AML-193 (cell line): Measurements from ENCODE around the gene RAMACL.
"Not testable (repeated sequence)": the region's sequence is repeated elsewhere in the genome, so short reads cannot be mapped to it uniquely, and the experiment has no call there.

Experiments used
- DNase-seq, 2 experiments: peaks; one replicate each; lab custom pipeline; 2025; lab: John Stamatoyannopoulos, UW

Gene RAMACL

DNA sequence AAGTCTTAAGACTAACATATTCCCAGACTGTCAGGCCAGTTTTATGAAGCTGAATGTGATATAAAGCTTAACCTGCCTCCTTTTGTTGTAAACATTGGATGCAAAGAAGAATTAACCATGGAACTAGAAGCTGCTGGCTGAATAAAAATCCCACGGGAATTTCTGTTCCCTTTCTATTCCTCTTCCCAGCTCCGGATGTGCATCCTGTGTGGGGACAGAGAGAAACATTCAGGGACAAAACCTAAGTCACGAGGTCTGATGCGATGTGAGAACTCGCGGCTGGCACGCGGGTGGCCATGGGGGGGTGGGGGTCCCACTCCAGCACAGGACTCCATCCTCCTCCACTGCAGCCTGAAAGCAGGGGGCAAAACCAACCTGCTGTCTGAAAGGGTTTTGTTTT lies 32.2 kb downstream of the RAMACL start:
- no peak for DNase-seq

DNA sequence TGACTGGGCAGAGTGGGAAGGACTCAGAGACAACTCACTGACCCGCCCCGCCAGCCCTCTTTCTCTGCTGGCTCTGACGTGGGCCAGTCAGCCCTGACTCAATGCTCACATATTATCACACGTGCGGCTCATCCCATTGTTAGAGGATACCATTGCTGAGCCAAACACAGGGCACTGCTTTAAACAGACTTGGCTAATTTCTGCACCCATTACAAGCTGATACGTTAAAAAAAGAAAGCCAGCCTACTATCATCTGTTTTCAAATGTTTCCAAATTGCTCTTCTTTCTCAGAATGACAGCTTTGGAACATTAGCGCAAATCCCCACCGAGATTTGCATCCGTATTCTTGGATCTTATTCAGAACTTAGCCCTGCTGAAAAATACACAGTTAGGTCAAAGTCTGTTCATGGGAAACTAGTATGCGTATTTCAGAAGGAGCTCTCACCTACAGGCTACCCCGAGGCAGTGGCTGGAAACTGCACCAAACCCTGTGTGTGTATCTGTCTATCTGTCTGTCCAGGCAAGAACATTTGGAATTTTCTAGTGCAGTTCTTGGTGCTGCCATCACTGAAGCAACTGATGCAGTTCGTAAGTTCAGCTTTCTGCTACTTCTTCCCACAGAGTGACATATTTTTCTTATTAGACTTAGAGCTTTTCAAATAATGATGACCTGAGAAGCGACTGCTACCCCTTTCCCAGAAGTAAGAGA lies 32.8 kb downstream of the RAMACL start:
- no peak for DNase-seq

DNA sequence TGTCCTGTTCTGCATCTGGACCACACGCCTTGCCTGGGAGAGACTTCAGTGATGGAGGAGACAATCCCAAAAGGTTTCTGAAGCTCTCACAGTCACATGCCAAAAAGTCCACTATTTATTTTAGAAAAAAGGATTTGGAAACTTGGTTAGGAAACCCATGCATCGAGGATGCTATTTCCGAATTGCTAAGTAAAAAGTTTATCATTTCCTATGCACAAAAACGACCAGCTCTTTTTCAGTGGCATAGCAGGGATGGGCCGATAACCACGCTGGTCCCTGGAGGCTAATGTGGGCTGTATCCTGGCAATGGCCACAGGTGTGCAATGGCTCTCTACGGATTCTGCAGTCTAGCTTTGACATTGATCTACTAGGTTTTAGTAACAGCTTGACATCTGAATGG lies 33.9 kb downstream of the RAMACL start:
- no peak for DNase-seq

DNA sequence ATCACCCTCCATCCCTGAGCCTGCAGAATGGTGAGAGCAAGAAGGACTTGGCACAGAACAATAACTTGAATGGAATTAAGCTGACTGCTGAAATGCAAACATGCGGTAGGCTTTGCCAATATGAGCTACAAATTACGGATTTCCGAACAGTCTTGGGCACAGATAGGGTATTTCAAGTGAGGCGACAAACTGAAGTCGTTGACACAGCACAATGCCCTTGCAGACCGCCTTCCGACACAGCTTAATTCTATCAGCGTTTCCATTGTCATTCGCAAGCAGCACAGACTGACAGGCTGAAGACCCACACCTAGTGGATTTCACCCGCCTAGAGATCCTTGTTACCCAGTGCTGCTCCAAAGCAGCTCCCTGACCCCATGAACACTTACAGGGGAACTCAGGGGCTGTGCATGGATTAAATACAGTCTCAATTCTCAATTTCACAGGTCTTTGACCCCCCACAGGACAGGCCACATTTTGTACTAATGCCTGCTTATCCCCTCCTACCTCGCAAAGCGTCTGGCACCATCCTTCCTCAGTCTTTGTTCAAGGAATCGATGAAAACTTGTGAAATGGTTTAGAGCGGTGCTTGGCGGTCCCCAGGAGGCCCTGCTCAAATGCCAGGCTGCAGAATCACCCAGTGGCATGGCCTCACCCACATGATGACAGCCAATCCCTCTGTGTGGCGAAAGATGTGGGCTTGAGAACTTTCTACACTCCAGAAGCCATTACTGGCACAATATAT lies 34.6 kb downstream of the RAMACL start:
- no peak for DNase-seq

DNA sequence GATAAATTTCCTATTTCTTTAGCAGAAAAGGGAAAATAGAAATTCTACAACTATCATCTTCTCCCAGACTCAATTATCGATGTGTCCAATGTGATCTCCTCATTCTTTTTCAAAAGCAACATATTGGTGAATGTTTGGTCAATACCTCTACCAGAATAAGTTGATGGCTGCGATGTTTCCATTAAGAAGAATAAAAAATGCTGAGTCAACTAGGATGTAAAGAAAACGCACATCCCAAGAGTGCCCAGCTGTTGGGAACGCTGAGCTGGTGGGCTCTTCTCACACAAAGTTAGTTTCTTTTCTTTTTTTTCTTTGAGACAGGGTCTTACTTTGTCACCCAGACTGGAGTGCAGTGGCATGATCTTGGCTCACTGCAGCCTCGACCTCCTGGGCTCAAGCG lies 39.8 kb downstream of the RAMACL start:
- no peak for DNase-seq

DNA sequence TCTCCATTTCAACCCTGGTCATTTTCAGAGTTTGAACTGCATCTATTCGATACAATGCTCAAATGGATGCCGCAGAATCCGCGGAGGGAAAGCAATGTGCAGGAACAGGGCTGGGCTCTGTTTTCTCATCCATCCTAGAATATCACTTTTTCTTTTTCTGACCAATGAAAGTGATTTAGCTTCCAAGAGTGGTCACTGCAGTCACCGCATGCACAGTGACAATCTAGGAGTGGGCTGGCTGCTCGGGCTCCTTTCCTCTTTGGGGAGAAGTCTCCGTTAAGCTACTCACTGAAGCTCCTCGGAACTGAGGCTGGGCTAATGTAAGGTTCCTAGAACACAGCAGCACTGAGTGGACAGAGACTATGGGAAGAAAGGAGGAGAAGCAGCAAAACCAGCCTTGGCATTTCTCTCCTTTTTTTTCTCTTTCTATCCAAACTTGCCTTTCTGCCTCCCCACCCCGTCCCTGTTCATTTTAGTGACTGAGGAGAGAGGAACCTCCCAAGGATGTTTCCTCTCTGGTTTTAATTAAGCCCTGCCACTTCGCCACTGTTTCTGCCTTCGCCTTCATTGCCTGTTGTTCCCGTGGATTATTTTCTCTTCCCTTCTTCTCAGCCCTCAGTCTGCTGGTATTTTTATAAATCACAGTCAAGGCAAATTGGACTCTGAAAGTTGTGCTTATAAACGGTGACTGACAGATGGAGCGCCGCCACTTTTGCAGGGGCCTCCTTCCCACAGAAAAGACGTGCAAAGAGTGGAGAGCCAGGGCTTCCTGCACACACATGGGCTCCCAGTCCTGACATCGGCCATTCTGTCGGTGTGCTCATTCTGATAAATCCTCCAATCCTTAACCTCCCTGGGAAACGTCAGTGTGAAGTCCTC lies 41.1 kb downstream of the RAMACL start:
- no peak for DNase-seq

DNA sequence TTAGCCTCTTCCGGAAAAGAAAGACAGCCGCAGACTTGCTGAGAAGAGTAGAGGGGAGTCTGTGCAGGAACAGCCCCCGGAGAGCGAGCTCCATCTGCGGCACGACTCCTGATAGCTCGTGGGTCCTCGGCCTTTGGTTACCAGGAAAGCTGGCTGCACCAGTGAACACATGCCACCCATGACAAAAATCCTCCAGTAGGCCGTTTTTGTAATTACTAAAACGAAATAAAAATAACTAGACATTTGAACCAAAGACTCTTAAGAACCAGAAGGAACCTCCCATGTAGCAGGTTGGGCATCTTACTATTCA lies 42.2 kb downstream of the RAMACL start:
- no peak for DNase-seq

DNA sequence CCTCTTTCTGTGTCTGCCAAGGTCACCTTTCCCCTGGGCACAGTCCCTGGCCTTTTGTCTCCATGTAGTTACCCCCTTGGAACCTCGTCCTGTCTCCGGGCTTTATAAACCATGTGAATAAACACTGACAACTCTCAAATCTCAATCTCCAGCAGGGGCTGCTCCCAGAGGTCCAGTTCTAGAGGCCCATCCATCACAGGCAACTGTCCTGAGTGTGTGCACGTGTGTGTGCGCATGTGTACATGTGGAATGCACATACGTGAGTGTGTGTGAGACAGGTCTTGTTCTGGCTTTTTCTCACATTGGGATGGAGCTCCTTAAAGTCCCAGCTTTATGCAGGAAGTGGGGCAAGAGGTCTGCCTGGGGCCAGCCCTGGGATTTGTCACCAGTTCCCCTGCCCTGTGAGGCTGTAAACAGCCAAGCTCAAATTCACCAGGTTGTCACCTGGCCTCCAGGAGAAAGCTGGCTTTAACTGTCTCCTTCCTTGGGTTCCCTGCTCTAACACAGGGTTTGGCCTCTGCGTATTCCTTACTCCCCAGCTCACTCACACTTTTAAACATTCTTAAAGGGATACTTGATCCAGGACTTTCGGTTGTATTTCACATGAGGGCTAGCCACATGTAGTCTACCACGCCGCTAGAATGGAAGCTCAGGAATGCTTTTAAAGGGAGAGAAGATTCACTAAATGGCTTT lies 42.7 kb downstream of the RAMACL start:
- DNase-seq = no peak

DNA sequence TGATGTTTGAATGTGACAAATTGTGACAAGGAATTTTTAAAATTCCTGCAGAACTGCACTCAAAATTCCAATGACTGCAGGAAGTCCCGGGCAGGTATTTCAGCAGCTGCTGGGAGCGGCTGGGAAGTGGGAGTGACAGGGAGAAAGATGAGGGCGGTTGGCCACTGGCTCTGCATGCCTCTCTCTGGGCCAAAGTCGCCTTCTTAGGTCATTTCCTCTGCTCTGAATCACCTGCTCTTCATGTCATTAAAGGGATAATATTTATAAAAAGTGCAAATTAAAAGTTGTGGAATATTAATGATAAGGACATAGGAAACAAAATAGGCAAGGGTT lies 43.9 kb downstream of the RAMACL start:
- DNase-seq = no peak

DNA sequence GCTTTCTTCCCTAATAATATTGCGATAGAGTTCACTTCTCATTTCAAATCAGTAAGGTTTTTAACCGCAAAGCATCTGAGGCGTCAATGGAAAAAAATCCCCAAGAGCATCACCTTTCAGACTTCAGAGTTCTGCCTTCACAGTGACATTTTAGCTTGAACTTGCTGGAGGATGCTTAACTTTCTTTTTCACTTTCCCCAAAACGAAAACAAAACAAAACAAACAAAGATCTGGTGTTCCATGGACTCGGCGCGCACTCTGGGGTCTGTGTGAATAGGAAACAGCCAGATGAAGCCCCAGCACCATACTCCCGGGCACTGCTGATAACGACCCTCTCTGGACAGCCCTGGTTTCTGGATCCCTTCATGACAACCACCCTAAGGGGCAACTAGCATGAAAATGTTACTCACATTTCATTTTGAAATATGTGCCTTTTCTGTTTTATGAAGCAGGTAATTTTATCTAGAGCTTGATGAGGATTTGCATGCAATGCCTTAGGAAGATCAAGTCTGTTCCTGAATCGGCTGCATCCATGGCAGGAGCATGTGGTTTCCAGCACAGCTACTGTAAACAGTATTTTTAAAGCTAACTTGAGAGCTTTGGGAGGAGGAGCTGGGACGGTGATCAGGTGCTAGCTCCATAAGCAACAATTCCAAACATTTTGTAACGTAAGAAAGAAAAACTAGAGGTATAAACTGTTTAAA lies 44.5 kb downstream of the RAMACL start:
- DNase-seq = no peak

DNA sequence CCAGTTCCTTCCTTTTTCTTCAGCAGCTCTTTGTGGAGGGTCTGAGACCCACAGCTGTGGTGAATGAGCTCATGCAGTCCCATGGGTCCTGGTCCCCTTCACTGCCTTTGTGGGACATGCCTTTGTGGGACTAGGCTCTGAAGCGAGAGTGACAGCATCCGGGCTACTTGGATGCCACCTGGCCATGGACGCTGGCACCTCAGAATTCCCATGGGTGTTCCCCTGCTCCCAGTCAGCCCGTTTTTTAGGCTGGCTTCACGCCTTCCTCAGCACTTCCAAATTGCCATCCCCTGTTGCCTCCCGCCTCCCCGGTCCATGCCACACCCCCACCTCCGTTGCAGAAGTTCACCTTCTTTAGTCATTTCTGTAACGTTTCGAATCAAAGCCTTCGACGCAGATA lies 45.1 kb downstream of the RAMACL start:
- no peak for DNase-seq

DNA sequence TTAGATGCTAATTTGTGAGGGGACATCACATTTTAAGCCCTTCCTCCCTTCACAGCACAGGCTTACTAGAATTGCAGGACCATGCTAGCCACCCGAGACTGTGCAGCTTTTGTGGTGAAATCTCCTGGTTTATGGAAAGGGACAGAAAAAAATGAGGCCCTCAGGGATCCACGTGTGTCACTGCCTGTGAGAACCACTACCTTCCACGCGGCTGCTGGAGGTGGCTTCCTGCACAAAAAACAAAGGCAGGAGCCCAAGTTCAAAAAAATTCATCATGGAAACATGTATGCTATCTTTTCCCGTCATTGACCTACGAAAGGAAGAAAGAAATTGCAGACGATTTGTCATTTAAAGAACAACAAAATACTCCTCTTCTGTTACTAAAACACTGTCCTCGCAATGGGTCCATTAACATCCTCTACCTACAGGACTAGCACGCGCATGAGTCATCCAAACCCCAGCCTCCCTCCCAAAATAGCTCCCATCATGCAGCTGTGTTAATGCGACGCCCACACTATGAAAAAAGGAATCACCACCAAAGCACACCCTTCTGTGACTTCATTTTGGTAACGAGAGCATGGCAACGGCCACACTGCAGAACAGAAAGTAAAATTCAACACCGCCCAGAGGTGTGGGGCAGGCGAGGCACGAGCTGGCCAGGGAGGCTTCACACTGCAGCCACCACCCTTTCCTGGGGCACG lies 45.7 kb downstream of the RAMACL start:
- DNase-seq = no peak

DNA sequence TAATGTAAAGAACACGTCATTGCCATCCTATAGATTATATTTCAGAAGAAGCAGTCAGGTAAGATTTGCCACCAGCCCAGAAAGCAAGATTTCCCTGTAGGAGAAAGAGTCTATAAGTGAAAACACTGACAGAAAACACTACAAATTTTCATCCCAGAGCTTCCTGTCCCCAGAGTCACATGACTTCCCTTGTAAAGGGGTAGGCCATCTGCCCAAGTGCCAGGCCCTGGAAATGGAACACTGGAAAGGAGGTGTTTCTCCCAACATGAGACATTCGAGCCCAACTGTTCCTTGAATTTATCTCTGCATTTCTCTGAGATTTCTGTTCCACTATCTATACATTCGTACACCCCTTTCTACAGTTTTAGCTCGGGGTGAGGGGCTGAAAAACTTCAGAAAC lies 46.9 kb downstream of the RAMACL start:
- no peak for DNase-seq

DNA sequence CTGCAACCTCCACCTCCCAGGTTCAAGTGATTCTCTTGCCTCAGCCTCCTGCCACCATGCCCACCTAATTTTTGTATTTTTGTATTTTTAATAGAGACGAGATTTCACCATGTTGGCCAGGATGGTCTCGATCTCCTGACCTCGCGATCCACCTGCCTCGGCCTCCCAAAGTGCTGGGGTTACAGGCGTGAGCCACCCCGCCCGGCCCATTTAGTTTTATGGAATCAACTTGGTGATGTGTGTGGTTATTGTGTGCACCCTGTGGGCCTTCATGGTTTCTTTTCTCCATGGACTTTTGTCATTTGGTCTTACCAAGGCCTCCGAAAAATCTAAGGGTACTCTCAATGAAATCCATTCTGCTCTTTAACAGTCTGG lies 47.5 kb downstream of the RAMACL start:
- not testable (repeated sequence) for DNase-seq

DNA sequence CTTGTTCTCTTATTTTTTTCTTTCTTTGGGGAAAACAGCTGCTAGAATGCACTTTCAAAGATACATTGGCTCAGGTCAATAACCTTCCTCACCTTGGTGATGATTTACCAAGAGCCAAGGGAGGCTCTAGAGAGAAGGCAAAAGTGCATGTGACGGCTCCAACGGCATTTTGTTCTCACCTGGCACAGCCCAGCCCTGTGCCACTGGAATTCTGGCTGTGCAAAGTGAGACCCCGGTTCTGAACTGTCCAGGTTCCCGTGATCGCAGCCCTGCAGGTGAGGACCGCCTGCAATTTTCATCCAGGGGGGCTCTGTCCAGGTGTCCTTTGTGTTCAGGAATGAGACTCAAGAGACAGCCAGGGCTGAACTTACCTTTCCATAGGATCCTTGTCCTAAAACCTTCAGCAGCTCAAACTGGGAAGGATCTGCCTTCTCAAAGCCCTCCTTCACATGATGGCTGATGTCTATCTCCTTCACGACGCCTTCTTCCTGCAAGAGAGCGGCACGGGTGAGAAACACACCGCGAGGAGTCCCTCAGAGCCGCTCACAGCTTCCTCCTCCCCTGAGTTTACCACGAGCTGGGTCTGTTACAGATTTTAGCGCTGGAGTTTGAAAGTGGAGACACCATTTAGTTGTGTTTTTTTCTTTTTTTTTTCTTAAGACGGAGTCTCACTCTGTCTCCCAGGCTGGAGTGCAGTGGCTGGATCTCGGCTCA lies 48.0 kb downstream of the RAMACL start:
- DNase-seq = no peak

DNA sequence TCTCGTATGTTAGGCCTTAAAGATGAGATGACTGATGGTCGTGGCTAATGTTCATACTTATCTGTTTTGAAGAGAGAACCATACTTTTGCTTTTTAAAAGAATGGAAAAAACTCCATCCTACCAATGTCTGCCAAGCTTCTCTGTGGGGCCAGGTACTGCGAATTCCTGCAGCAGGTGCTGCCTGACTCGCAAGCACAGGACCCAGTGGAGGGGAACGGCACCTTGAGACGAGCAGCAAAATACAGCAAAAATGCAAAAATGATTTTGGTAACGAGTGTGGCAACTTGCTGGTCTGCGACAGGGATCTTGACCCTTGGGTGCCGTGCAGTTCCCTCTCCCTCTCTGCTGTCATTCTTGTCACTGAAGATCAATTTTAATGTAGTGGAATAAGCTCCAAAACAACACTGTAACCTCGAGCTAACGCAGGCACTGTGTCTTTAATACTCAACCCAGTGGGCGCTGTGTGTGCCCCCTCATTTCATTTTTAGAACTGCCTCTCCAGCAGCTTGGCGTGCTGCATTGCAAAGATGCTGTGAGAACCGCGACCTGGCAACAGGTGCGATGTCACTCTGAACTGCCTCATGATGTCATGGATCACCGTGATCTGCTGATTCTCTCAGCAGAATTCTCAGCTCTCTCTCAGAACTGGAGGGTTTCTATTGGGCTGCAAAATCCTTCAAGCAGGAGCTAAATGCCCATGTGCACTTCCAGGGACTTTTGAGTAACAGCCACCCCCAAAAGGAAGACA lies 51.6 kb downstream of the RAMACL start:
- no peak for DNase-seq

DNA sequence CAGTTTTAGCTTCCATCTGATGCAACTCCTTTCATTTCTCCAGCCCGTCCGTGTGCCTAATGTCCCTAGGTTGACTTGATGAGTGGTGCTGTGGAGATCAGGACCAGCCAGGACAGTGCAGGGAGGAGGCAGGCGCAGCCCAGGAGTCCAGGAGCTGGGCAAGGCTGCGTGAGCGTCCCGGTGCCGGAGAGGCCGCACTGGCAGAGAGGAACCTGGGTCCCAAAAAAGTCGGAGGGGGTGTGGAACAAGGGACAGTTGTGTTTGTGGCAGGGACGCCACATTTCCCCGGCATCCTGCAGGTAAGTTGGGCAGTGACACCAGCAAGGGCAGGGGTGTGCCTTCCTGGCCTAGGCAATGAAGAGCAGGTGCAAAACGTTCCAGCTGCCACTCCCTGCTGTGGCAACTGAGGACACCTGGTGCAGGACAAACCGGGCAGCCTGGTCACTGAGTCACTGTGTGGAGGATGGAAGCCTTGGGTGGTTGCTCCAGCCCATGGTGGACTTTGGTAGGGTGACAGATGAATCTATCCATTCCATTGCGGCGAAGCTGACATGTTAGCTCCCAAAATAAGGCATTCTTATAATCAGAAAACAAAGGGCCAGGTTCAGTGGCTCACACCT lies 53.2 kb downstream of the RAMACL start:
- no peak for DNase-seq
